Right kidney (tissue), 1 donor: ENCODE data around the gene AP5Z1.

Source experiments
- DNase-seq: peaks from one replicate; pipeline ENCODE4 v3.0.0-alpha.2; 2016

AP5Z1 gene

GRCh38 chr7:4823441-4824119 lies 48.2 kb downstream of the AP5Z1 start:
- no peak for DNase-seq

- DNase-seq = no peak
These were observed 48.8 kb downstream of the AP5Z1 start for GRCh38 chr7:4824120-4824775.

- no peak for DNase-seq
These were observed 49.7 kb downstream of the AP5Z1 start for GRCh38 chr7:4825081-4825480.

- no peak for DNase-seq
These were observed 53.4 kb downstream of the AP5Z1 start for GRCh38 chr7:4828720-4829383.

GRCh38 chr7:4830176-4830575 lies 54.8 kb downstream of the AP5Z1 start:
- no peak for DNase-seq

GRCh38 chr7:4831723-4832495 lies 56.5 kb downstream of the AP5Z1 start:
- no peak for DNase-seq

- no peak for DNase-seq
These were observed 57.3 kb downstream of the AP5Z1 start for GRCh38 chr7:4832711-4833110.

GRCh38 chr7:4833176-4833575 lies 57.8 kb downstream of the AP5Z1 start:
- DNase-seq = no peak

- no peak for DNase-seq
These were observed 58.5 kb downstream of the AP5Z1 start for GRCh38 chr7:4833691-4834600.

- no peak for DNase-seq
These were observed 59.4 kb downstream of the AP5Z1 start for GRCh38 chr7:4834601-4835397.

GRCh38 chr7:4835398-4836205 lies 60.2 kb downstream of the AP5Z1 start:
- no peak for DNase-seq

- DNase-seq = no peak
These were observed 60.8 kb downstream of the AP5Z1 start for GRCh38 chr7:4836206-4836661.

- DNase-seq = no peak
These were observed 61.8 kb downstream of the AP5Z1 start for GRCh38 chr7:4837041-4837802.

- DNase-seq = peak; percentile 47
These were observed 62.6 kb downstream of the AP5Z1 start for GRCh38 chr7:4837803-4838625.

- DNase-seq = no peak
These were observed 63.4 kb downstream of the AP5Z1 start for GRCh38 chr7:4838626-4839334.

GRCh38 chr7:4840079-4840501 lies 64.7 kb downstream of the AP5Z1 start:
- DNase-seq = no peak
